Measurements from ENCODE around the gene CTDSP2.

DNA sequence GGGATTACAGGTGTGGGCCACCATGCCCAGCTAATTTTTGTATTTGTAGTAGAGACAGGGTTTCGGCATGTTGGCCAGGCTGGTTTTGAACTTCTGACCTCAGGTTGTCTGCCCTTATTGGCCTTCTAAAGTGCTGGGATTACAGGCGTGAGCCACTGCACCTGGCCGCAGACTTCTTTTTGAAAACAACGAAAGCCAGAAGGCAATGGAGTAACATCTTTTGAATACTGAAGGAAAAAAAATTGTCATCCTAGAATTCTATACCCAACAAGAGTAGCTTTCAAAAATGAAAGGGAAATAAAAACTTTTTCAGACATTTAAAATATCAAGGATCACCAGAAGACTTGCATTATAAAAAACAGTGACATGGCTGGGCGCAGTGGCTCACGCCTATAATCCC lies 38.7 kb upstream of the CTDSP2 start:
- TF ChIP-seq POLR2AphosphoS5 (IDR thresholded peaks at IDR 0.05; ENCODE audit: insufficient read depth, low read depth, low read length) (no peak), POLR2A (IDR thresholded peaks at IDR 0.05; ENCODE audit: low read depth, low read length) (no peak), CTCF (IDR thresholded peaks at IDR 0.05; ENCODE audit: extremely low read depth in 1 of 2, insufficient read depth in 1 of 2, low read depth in 1 of 2, low read length in 2 of 2) (no peak), JUN (IDR thresholded peaks at IDR 0.05; ENCODE audit: borderline replicate concordance, insufficient read depth, insufficient read length, low read depth) (no peak), EZH2 (IDR thresholded peaks at IDR 0.05; ENCODE audit: borderline replicate concordance, low read depth, low read length, severe bottlenecking) (no peak)
